H9 (cell line): ENCODE results near the gene CRB3. TPM values are rescaled to one million over a fixed set of nuclear protein-coding genes. Genes with fewer than 3 reads are reported as not detected.

Experiments used
- DNase-seq: peaks from one replicate; pipeline ENCODE4 v3.0.0-alpha.2; 2017
- H2AFZ ChIP-seq: one replicate; pipeline ENCODE4 v1.6.1; 2013; ENCODE audit warnings: mild to moderate bottlenecking, low read length, control low read depth, moderate library complexity
- H2AK5ac ChIP-seq: 2 replicates; pipeline ENCODE4 v1.6.1; 2013; ENCODE audit warnings: low read length, control low read depth, mixed read lengths; ENCODE audit not compliant: insufficient read length
- H2BK120ac ChIP-seq: one replicate; pipeline ENCODE4 v1.6.1; 2013; ENCODE audit warnings: low read depth, mild to moderate bottlenecking, low read length, control low read depth, inconsistent platforms; ENCODE audit not compliant: poor library complexity, severe bottlenecking
- H2BK12ac ChIP-seq: 2 replicates; pipeline ENCODE4 v1.6.1; 2013; ENCODE audit warnings: low read length, control low read depth, mixed read lengths, low read depth; ENCODE audit not compliant: insufficient read length
- H2BK15ac ChIP-seq: 2 replicates; pipeline ENCODE4 v1.6.1; 2013; ENCODE audit warnings: low read depth, low read length, control low read depth
- H2BK20ac ChIP-seq: one replicate; pipeline ENCODE4 v1.6.1; 2013; ENCODE audit warnings: low read depth, mild to moderate bottlenecking, low read length, control low read depth, inconsistent platforms; ENCODE audit not compliant: poor library complexity, severe bottlenecking
- H2BK5ac ChIP-seq: 2 replicates; pipeline ENCODE4 v1.6.1; 2013; ENCODE audit warnings: low read length, control low read depth, mixed read lengths; ENCODE audit not compliant: insufficient read length
- H3K14ac ChIP-seq: 2 replicates; pipeline ENCODE4 v1.6.1; 2013; ENCODE audit warnings: low read length, control low read depth; ENCODE audit not compliant: insufficient read depth
- H3K18ac ChIP-seq: 2 replicates; pipeline ENCODE4 v1.6.1; 2013; ENCODE audit warnings: low read depth, mild to moderate bottlenecking, mixed read lengths, low read length, control low read depth; ENCODE audit not compliant: insufficient read length
- H3K23ac ChIP-seq: 2 replicates; pipeline ENCODE4 v1.6.1; 2013; ENCODE audit warnings: low read length, control low read depth, mixed read lengths, low read depth; ENCODE audit not compliant: insufficient read length
- H3K23me2 ChIP-seq: 2 replicates; pipeline ENCODE4 v1.6.1; 2013; ENCODE audit warnings: low read depth, mild to moderate bottlenecking, mixed read lengths, low read length, control low read depth; ENCODE audit not compliant: insufficient read length, poor library complexity, severe bottlenecking
- H3K27ac ChIP-seq: 2 replicates; pipeline ENCODE4 v1.5.1; 2013; ENCODE audit warnings: low read length, control low read depth, mixed read lengths, low read depth; ENCODE audit not compliant: insufficient read length
- H3K27me3 ChIP-seq: 2 replicates; pipeline ENCODE4 v1.6.1; 2013; ENCODE audit warnings: low read length, control low read depth, inconsistent platforms; ENCODE audit not compliant: insufficient read depth
- H3K4ac ChIP-seq: 2 replicates; pipeline ENCODE4 v1.6.1; 2013; ENCODE audit warnings: low read depth, mild to moderate bottlenecking, control low read depth, inconsistent platforms, low read length, moderate library complexity
- H3K4me1 ChIP-seq: 2 replicates; pipeline ENCODE4 v1.6.1; 2013; ENCODE audit warnings: low read length, control low read depth, inconsistent platforms; ENCODE audit not compliant: insufficient read depth
- H3K4me2 ChIP-seq: 2 replicates; pipeline ENCODE4 v1.6.1; 2013; ENCODE audit warnings: low read length, control low read depth, mixed read lengths; ENCODE audit not compliant: insufficient read length, insufficient read depth
- H3K56ac ChIP-seq: 2 replicates; pipeline ENCODE4 v1.6.1; 2013; ENCODE audit warnings: low read depth, mild to moderate bottlenecking, mixed read lengths, low read length, control low read depth; ENCODE audit not compliant: insufficient read length
- H3K79me1 ChIP-seq: 2 replicates; pipeline ENCODE4 v1.6.1; 2013; ENCODE audit warnings: low read depth, mild to moderate bottlenecking, moderate library complexity, low read length, control low read depth, inconsistent platforms; ENCODE audit not compliant: insufficient read depth, poor library complexity, severe bottlenecking
- H3K79me2 ChIP-seq: 2 replicates; pipeline ENCODE4 v1.6.1; 2013; ENCODE audit warnings: low read length, control low read depth, inconsistent platforms; ENCODE audit not compliant: insufficient read depth
- H3K9ac ChIP-seq: 2 replicates; pipeline ENCODE4 v1.6.1; 2013; ENCODE audit warnings: low read length, control low read depth, mixed read lengths; ENCODE audit not compliant: insufficient read length; ENCODE audit errors: extremely low read depth
- H3K9me3 ChIP-seq: one replicate; pipeline ENCODE4 v1.6.1; 2013; ENCODE audit warnings: low read depth, low read length, inconsistent platforms; ENCODE audit not compliant: control insufficient read depth
- H3T11ph ChIP-seq: one replicate; pipeline ENCODE4 v1.6.1; 2013; ENCODE audit warnings: mild to moderate bottlenecking, low read length, control low read depth, inconsistent platforms
- H4K20me1 ChIP-seq: one replicate; pipeline ENCODE4 v1.6.1; 2013; ENCODE audit not compliant: control insufficient read depth, insufficient read length, insufficient read depth
- H4K5ac ChIP-seq: 2 replicates; pipeline ENCODE4 v1.6.1; 2013; ENCODE audit warnings: low read depth, mild to moderate bottlenecking, mixed read lengths, low read length, control low read depth; ENCODE audit not compliant: insufficient read length
- H4K8ac ChIP-seq: replicated peaks from 2 replicates; pipeline ENCODE4 v1.6.1; 2013; ENCODE audit warnings: low read length, control low read depth, mixed read lengths, low read depth; ENCODE audit not compliant: insufficient read length
- H4K91ac ChIP-seq: 2 replicates; pipeline ENCODE4 v1.6.1; 2013; ENCODE audit warnings: low read depth, mild to moderate bottlenecking, moderate library complexity, mixed read lengths, low read length, control low read depth; ENCODE audit not compliant: insufficient read length
- H3K27ac Mint-ChIP-seq, 3 experiments: 2 replicates in 2 of 3; 3 replicates in 1 of 3; pipeline ENCODE4 v1.8.0; 2020 to 2021; ENCODE audit warnings: mixed read lengths in 3 of 3, mild to moderate bottlenecking in 1 of 3, moderate library complexity in 1 of 3
- H3K27me3 Mint-ChIP-seq: 2 replicates; pipeline ENCODE4 v1.8.0; 2021; ENCODE audit warnings: low read depth, mild to moderate bottlenecking, moderate library complexity, mixed read lengths
- H3K36me3 Mint-ChIP-seq, 3 experiments: 2 replicates in 2 of 3; 3 replicates in 1 of 3; pipeline ENCODE4 v1.8.0; 2020 to 2021; ENCODE audit warnings: low read depth in 3 of 3, mixed read lengths in 3 of 3; ENCODE audit not compliant: insufficient read depth in 1 of 3
- H3K4me1 Mint-ChIP-seq, 2 experiments: 2 replicates each; pipeline ENCODE4 v1.8.0; 2020; ENCODE audit warnings: mixed read lengths in 2 of 2
- H3K4me3 Mint-ChIP-seq, 2 experiments: 2 replicates in 1 of 2; 3 replicates in 1 of 2; pipeline ENCODE4 v1.8.0; 2020 to 2021; ENCODE audit warnings: mild to moderate bottlenecking in 2 of 2, mixed read lengths in 2 of 2, moderate library complexity in 1 of 2
- H3K9me3 Mint-ChIP-seq, 2 experiments: 2 replicates in 1 of 2; 3 replicates in 1 of 2; pipeline ENCODE4 v1.8.0; 2020; ENCODE audit warnings: mild to moderate bottlenecking in 2 of 2, mixed read lengths in 2 of 2, moderate library complexity in 1 of 2
- WGBS: extraction: QIAGEN DNeasy Blood & Tissue Kit; methylation state at CpG from one replicate; pipeline ENCODE4 v1.1.7; 2013; ENCODE audit warnings: missing lambda C conversion rate, low lambda C conversion rate, mixed read lengths; ENCODE audit not compliant: insufficient read length; ENCODE audit errors: extremely low coverage; 5-methylcytosine and 5-hydroxymethylcytosine counted together
- total RNA-seq: library from RNA; stranded (reverse); gene quantifications from 2 replicates; pipeline ENCODE4 v1.2.1, GENCODE V29; 2021
- TF ChIP-seq, protein P1 (sequence below): fragments of 200-600 bp; sonication (generic); conservative IDR thresholded peaks from 3 replicates; pipeline ENCODE4 v1.8.0; 2021; ENCODE audit warnings: antibody characterized with exemption, mild to moderate bottlenecking

The CRB3 gene
- total RNA-seq, 1 experiment from 2014 or later, result 32.1 TPM

DNA sequence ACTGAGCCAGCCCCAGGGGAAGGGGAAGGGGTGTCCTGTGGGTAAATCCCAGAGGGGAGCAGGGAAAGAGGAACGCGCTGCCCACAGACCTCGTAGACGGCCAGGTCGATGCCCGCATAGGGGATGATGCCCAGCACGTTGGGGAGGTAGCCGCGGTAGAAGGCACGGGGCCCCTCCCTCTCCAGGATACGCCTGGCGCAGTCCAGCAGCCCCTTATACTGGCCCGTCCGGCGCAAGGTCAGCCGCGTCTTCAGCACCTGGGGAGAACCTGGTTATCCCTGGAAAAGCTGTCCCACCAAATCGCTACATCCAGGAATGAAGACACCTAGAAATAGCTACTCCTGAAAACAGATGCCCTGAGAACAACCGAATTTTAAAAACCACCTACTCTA, 11.9 kb upstream of the CRB3 start:
- Mint-ChIP-seq H3K4me1 (no peaks in the 10 kb centered on the region), H3K4me3 (no peak overlapping the region), H3K27me3 (no peaks in the 10 kb centered on the region), H3K36me3 (peaks cover 31 to 53% (median 48%) of the 10 kb centered on the region in 3 experiments), H3K9me3 (peaks cover 6 to 7% of the 10 kb centered on the region in 2 experiments; a peak in 4 of 5 replicates), H3K27ac (no peak overlapping the region)
- Histone ChIP-seq H3K23me2 (no peaks in the 10 kb centered on the region), H2BK15ac (no peak overlapping the region), H3K18ac (no peak overlapping the region), H2AFZ (no peak overlapping the region), H4K20me1 (no peaks in the 10 kb centered on the region), H2BK12ac (no peak overlapping the region), H2BK5ac (no peak overlapping the region), H4K91ac (no peak overlapping the region), H2BK20ac (no peak overlapping the region), H3K23ac (no peak overlapping the region), H3K4ac (no peak overlapping the region), H3K27ac (no peak overlapping the region), H3K9ac (no peak overlapping the region), H4K5ac (no peak overlapping the region), H3K27me3 (no peaks in the 10 kb centered on the region), H2AK5ac (no peak overlapping the region), H4K8ac (no peak overlapping the region), H3K14ac (no peak overlapping the region), H3K56ac (no peak overlapping the region), H3K4me2 (no peak overlapping the region), H3K9me3 (peaks cover 8% of the 10 kb centered on the region), H3K79me1 (no peaks in the 10 kb centered on the region), H3K4me1 (no peaks in the 10 kb centered on the region), H3K79me2 (no peaks in the 10 kb centered on the region), H3T11ph (no peak overlapping the region), H2BK120ac (no peak overlapping the region)
- WGBS, result no CpG with 5 or more reads among the region's 19 CpGs
- no peak for DNase-seq
- TF ChIP-seq, protein P1, sequence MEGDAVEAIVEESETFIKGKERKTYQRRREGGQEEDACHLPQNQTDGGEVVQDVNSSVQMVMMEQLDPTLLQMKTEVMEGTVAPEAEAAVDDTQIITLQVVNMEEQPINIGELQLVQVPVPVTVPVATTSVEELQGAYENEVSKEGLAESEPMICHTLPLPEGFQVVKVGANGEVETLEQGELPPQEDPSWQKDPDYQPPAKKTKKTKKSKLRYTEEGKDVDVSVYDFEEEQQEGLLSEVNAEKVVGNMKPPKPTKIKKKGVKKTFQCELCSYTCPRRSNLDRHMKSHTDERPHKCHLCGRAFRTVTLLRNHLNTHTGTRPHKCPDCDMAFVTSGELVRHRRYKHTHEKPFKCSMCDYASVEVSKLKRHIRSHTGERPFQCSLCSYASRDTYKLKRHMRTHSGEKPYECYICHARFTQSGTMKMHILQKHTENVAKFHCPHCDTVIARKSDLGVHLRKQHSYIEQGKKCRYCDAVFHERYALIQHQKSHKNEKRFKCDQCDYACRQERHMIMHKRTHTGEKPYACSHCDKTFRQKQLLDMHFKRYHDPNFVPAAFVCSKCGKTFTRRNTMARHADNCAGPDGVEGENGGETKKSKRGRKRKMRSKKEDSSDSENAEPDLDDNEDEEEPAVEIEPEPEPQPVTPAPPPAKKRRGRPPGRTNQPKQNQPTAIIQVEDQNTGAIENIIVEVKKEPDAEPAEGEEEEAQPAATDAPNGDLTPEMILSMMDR, result no peak
